Measurements from ENCODE around the gene EPO. TPM values are rescaled to one million over a fixed set of nuclear protein-coding genes. Genes with fewer than 3 reads are reported as not detected.

The EPO gene
- total RNA-seq, 2 donors from 2014 or later = not detected

- no peak for ATAC-seq
- DNase-seq = no peak
- intact Hi-C loops (cut with DNase I, micrococcal nuclease) = no loop called here
These were observed 45.0 kb downstream of the EPO start for GRCh38 chr7:100765250-100765649.

- intact Hi-C loops (cut with DNase I, micrococcal nuclease) = no loop called here
- DNase-seq (no peak), ATAC-seq (no peak)
These were observed 48.5 kb downstream of the EPO start for GRCh38 chr7:100768784-100769183.

Other genes starting within 250 kb of the EPO start
- gene TSC22D4, start 241.3 kb upstream of the EPO start, total RNA-seq = 10 to 100 TPM; 45.9 to 57.2 TPM
- under 1 TPM; 0.27 to 0.47 TPM for gene NYAP1, start 236.5 kb upstream of the EPO start, total RNA-seq
- 10 to 100 TPM; 65.0 to 75.5 TPM for gene AGFG2, start 181.3 kb upstream of the EPO start, total RNA-seq
- 1 to 10 TPM; 1.1 TPM for gene SAP25, start 146.6 kb upstream of the EPO start, total RNA-seq
- 10 to 100 TPM; 66.4 to 69.0 TPM for gene LRCH4, start 134.3 kb upstream of the EPO start, total RNA-seq
- under 1 TPM; 0.34 to 0.58 TPM for gene FBXO24, start 134.1 kb upstream of the EPO start, total RNA-seq
- 10 to 100 TPM in 1 of 2 donors, 1 to 10 TPM in 1; 8.1 to 15.4 TPM for gene PCOLCE, start 118.1 kb upstream of the EPO start, total RNA-seq
- 10 to 100 TPM; 15.3 to 18.6 TPM for gene MOSPD3, start 107.9 kb upstream of the EPO start, total RNA-seq
- under 1 TPM; 0.22 to 0.64 TPM for gene TFR2, start 78.9 kb upstream of the EPO start, total RNA-seq
- under 1 TPM in 1 of 2 donors, not detected in 1; 0.42 TPM for gene ACTL6B, start 64.0 kb upstream of the EPO start, total RNA-seq
- 100 to 1,000 TPM; 273 to 279 TPM for gene GNB2, start 46.7 kb upstream of the EPO start, total RNA-seq
- 10 to 100 TPM; 29.0 to 32.4 TPM for gene GIGYF1, start 26.2 kb upstream of the EPO start, total RNA-seq
- 10 to 100 TPM; 21.5 to 25.0 TPM for gene POP7, start 14.3 kb upstream of the EPO start, total RNA-seq
- gene ZAN, start 13.1 kb downstream of the EPO start, total RNA-seq = not detected
- gene EPHB4, start 107.1 kb downstream of the EPO start, total RNA-seq = 10 to 100 TPM; 34.3 to 39.3 TPM
- gene SLC12A9, start 132.2 kb downstream of the EPO start, total RNA-seq = 10 to 100 TPM; 31.0 to 33.6 TPM
- gene TRIP6, start 146.9 kb downstream of the EPO start, total RNA-seq = 10 to 100 TPM; 18.6 to 21.4 TPM
- 100 to 1,000 TPM in 1 of 2 donors, 10 to 100 TPM in 1; 85.9 to 116 TPM for gene SRRT, start 154.6 kb downstream of the EPO start, total RNA-seq
- 1 to 10 TPM; 2.2 to 2.7 TPM for gene UFSP1, start 169.2 kb downstream of the EPO start, total RNA-seq
- 10 to 100 TPM; 18.4 to 29.2 TPM for gene ACHE, start 175.4 kb downstream of the EPO start, total RNA-seq
- 100 to 1,000 TPM; 144 to 185 TPM for gene MUC3A, start 229.1 kb downstream of the EPO start, total RNA-seq
- 1,000 to 10,000 TPM in 1 of 2 donors, 100 to 1,000 TPM in 1; 428 to 2,027 TPM for gene MUC12, start 249.1 kb downstream of the EPO start, total RNA-seq

Measured in left colon (tissue), 2 donors.